SU-DHL-6 (cell line): ENCODE results near the gene TUBGCP4.
A peak's percentile ranks its signal among the peaks of the same experiment; 100 is the strongest.

ENCODE experiments used
- H2AFZ ChIP-seq: fragments of 200-600 bp; sonication (generic); 2 replicates; pipeline ENCODE4 v1.6.1; 2014; ENCODE audit warnings: low read depth, mild to moderate bottlenecking, moderate library complexity, mixed read lengths, antibody characterized with exemption, low read length; ENCODE audit not compliant: severe bottlenecking
- H3F3A ChIP-seq: fragments of 200-600 bp; shearing (Covaris generic); 2 replicates; pipeline ENCODE4 v1.6.0; 2016; ENCODE audit warnings: antibody characterized with exemption, mild to moderate bottlenecking; ENCODE audit not compliant: insufficient read depth
- H3K27ac ChIP-seq: fragments of 200-600 bp; sonication (generic); 2 replicates; pipeline ENCODE4 v1.5.1; 2016; ENCODE audit warnings: low read depth, mild to moderate bottlenecking, low read length, moderate library complexity, mixed read lengths
- H3K27me3 ChIP-seq: fragments of 200-600 bp; sonication (generic), shearing (Covaris generic); 2 replicates; pipeline ENCODE4 v1.6.0; 2014; ENCODE audit warnings: mild to moderate bottlenecking, low read length
- H3K36me3 ChIP-seq: fragments of 200-600 bp; sonication (generic); 2 replicates; pipeline ENCODE4 v1.6.1; 2014; ENCODE audit warnings: mild to moderate bottlenecking, low read length, mixed read lengths
- H3K4me2 ChIP-seq: fragments of 300-600, 200-600 bp; shearing (Covaris generic), sonication (generic); 2 replicates; pipeline ENCODE4 v1.6.0; 2014; ENCODE audit warnings: low read length, low read depth, mild to moderate bottlenecking; ENCODE audit not compliant: poor library complexity, severe bottlenecking
- H3K4me3 ChIP-seq: fragments of 200-600 bp; sonication (generic); 2 replicates; pipeline ENCODE4 v1.5.1; 2014; ENCODE audit warnings: antibody characterized with exemption, low read length, mild to moderate bottlenecking, mixed read lengths; ENCODE audit not compliant: insufficient read depth, poor library complexity, severe bottlenecking
- H3K79me2 ChIP-seq: fragments of 200-600 bp; sonication (generic); 2 replicates; pipeline ENCODE4 v1.6.1; 2014; ENCODE audit warnings: mild to moderate bottlenecking, low read length, moderate library complexity; ENCODE audit not compliant: insufficient read depth
- H3K9ac ChIP-seq: fragments of 200-600 bp; sonication (generic); 2 replicates; pipeline ENCODE4 v1.7.0; 2014; ENCODE audit warnings: mild to moderate bottlenecking, low read length
- H3K9me2 ChIP-seq: fragments of 200-600 bp; sonication (generic); replicated peaks from 2 replicates; pipeline ENCODE4 v1.6.1; 2014; ENCODE audit warnings: low read length; ENCODE audit not compliant: insufficient read depth
- H3K9me3 ChIP-seq: fragments of 200-600 bp; sonication (generic); 2 replicates; pipeline ENCODE4 v1.6.1; 2014; ENCODE audit warnings: low read length, mixed read lengths; ENCODE audit not compliant: insufficient read depth
- H4K20me1 ChIP-seq: fragments of 200-600 bp; sonication (generic); 2 replicates; pipeline ENCODE4 v1.6.1; 2014; ENCODE audit warnings: low read depth, mild to moderate bottlenecking, antibody characterized with exemption, low read length, moderate library complexity, mixed read lengths
- EZH2phosphoT487 ChIP-seq: fragments of 200-600 bp; sonication (generic), shearing (Covaris generic); conservative IDR thresholded peaks from 2 replicates; pipeline ENCODE4 v1.6.1; 2018; ENCODE audit warnings: mild to moderate bottlenecking, antibody characterized with exemption, low read length, moderate library complexity, mixed read lengths
- TF ChIP-seq, protein P1 (sequence below): fragments of 200-600 bp; sonication (generic); IDR thresholded peaks from one replicate; pipeline ENCODE4 v1.5.1; 2017; ENCODE audit warnings: antibody characterized with exemption, mild to moderate bottlenecking, low read length, moderate library complexity; ENCODE audit not compliant: insufficient read depth, poor library complexity, severe bottlenecking

Gene TUBGCP4, protein sequence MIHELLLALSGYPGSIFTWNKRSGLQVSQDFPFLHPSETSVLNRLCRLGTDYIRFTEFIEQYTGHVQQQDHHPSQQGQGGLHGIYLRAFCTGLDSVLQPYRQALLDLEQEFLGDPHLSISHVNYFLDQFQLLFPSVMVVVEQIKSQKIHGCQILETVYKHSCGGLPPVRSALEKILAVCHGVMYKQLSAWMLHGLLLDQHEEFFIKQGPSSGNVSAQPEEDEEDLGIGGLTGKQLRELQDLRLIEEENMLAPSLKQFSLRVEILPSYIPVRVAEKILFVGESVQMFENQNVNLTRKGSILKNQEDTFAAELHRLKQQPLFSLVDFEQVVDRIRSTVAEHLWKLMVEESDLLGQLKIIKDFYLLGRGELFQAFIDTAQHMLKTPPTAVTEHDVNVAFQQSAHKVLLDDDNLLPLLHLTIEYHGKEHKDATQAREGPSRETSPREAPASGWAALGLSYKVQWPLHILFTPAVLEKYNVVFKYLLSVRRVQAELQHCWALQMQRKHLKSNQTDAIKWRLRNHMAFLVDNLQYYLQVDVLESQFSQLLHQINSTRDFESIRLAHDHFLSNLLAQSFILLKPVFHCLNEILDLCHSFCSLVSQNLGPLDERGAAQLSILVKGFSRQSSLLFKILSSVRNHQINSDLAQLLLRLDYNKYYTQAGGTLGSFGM

DNA sequence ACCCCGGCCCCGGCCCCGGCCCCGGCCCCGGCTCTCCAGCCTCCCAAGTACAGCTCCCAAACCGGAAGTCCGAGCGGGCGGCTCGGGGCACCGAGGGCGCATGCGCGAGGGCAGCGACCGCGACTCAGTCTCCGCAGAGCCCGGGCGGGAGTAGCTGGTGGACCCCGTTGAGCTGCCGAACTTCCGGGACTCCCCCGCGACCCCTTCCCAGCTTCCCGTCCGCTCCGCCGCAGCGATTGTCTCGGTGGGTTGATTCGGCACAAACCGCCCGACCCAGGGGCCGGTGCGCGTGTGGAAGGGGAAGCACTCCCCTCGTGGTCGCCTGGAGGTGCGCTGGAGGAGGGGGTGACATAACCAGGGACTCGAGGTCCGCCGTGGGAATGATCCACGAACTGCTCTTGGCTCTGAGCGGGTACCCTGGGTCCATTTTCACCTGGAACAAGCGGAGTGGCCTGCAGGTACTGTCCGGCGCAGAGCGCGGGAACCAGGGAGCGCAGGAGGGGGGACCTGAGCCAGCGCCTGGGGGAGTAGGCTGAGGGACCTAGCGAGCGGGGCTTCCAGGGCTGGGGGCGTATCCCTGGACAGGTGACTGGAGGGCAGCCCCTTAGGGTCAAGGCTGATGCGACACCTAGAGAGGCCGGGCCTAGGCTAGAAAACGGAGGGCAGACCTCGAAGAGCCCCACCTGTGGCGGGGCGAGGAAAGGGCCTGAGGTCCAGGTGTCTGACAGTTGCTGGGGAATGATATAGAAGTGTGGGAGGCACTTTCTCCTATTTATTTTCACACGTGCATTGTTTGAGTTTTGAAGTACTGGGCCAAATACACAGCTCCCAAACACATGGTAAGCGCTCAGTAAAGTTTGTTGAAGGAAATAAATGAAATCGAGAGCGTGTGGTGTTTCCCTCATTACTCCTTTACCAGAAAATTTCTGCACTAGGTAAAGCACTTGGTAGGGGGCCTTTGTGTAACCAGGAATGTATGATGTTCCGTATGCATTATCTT is at the start of gene TUBGCP4, which contains the start of gene ZSCAN29:
Gene TUBGCP4 (plus strand): TSS at position 127 of the 1,000 bp plus-strand sequence. CDS start 254 bp downstream, at position 381.
Gene ZSCAN29 (minus strand): TSS at position 69 of the 1,000 bp plus-strand sequence. CDS start 1,130 bp downstream, outside the sequence.
- Histone ChIP-seq H3K27ac (peak within 1 kb of the TSS; percentile 62), H3F3A (peaks cover 6% of the 10 kb centered on the region; the same call in 1 of the 2 replicates), H3K9me2 (no peaks in the 10 kb centered on the region), H3K9me3 (no peaks in the 10 kb centered on the region), H2AFZ (peak within 1 kb of the TSS; percentile 93), H3K79me2 (peaks cover 55% of the 10 kb centered on the region), H3K4me2 (peak within 1 kb of the TSS; percentile 81), H4K20me1 (no peaks in the 10 kb centered on the region), H3K27me3 (no peaks in the 10 kb centered on the region), H3K36me3 (peaks cover under 1% of the 10 kb centered on the region), H3K4me3 (peak within 1 kb of the TSS; percentile 88), H3K9ac (peak within 1 kb of the TSS; percentile 96)
- no peak for TF ChIP-seq EZH2phosphoT487
- TF ChIP-seq, protein P1, sequence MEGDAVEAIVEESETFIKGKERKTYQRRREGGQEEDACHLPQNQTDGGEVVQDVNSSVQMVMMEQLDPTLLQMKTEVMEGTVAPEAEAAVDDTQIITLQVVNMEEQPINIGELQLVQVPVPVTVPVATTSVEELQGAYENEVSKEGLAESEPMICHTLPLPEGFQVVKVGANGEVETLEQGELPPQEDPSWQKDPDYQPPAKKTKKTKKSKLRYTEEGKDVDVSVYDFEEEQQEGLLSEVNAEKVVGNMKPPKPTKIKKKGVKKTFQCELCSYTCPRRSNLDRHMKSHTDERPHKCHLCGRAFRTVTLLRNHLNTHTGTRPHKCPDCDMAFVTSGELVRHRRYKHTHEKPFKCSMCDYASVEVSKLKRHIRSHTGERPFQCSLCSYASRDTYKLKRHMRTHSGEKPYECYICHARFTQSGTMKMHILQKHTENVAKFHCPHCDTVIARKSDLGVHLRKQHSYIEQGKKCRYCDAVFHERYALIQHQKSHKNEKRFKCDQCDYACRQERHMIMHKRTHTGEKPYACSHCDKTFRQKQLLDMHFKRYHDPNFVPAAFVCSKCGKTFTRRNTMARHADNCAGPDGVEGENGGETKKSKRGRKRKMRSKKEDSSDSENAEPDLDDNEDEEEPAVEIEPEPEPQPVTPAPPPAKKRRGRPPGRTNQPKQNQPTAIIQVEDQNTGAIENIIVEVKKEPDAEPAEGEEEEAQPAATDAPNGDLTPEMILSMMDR, result peak; percentile 47

DNA sequence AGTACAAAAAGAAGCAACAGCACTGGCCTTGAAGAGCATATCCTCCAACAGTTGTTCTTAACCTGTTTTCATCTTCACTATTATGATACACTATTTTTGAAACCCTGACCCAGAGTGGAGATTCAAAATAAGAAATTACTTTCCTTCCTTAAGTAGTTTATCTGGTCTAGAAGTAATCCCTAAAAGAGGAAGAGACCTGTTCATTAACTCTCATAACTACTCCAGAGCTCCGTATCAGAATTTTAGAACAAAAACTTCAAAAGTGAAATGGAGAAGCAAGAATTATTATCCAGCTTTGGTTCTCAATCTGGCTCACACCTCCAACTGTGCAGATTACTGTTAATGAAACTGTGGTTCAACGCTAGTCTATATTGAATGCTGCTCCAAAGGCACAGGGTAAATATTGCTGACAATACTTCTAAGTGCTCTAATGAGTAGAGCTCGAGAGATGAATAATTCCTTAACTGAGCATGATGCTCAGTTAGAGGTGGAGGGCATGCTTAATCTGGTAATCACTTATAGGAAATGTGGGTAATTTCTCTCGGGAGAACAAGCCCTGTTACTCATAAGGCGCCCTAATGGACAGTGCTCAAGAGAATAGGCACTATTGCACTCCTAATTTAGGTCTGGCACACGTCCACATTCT is 45.7 kb upstream of the TUBGCP4 start:
- Histone ChIP-seq H3K79me2 (peaks cover 19% of the 10 kb centered on the region), H3K36me3 (0 out of 2 replicates have a peak, but pooled peaks cover 3% of the 10 kb centered on the region), H3K27ac (no peak overlapping the region), H2AFZ (no peak overlapping the region), H3K4me3 (no peak overlapping the region), H3K9ac (no peak overlapping the region), H3K4me2 (no peak overlapping the region), H3K9me3 (no peaks in the 10 kb centered on the region), H4K20me1 (0 out of 2 replicates have a peak, but pooled peaks cover 5% of the 10 kb centered on the region), H3K27me3 (no peaks in the 10 kb centered on the region), H3K9me2 (no peaks in the 10 kb centered on the region), H3F3A (peaks cover 7% of the 10 kb centered on the region)
- no peak for TF ChIP-seq EZH2phosphoT487
- TF ChIP-seq, protein P1, result no peak
